Tibial nerve (tissue), 4 donors: Measurements from ENCODE around the gene HDHD5. TPM values are rescaled to one million over a fixed set of nuclear protein-coding genes. Genes with fewer than 3 reads are reported as not detected.

Experiments
- DNase-seq, 2 donors: peaks; one replicate each; pipeline ENCODE4 v3.0.0-alpha.2; 2019; ENCODE audit warnings: low spot score in 2 of 2
- H3K27ac ChIP-seq, 4 donors: fragments of 200-600 bp; sonication (generic) in 3 of 4; one replicate each; pipeline ENCODE4 v1.5.1; 2017 to 2019; ENCODE audit warnings: mild to moderate bottlenecking in 1 of 4
- H3K27me3 ChIP-seq, 2 donors: fragments of 200-600 bp; sonication (generic) in 1 of 2; one replicate each; pipeline versions ENCODE4 v1.5.1 to v1.6.0; 2017 to 2019
- H3K36me3 ChIP-seq, 3 donors: fragments of 200-600 bp; sonication (generic); one replicate each; pipeline ENCODE4 v1.5.1; 2018 to 2019
- H3K4me1 ChIP-seq, 4 donors: fragments of 200-600 bp; sonication (generic) in 3 of 4; one replicate each; pipeline ENCODE4 v1.5.1; 2017 to 2019
- H3K4me3 ChIP-seq, 4 donors: fragments of 200-600 bp; sonication (generic) in 3 of 4; one replicate each; pipeline ENCODE4 v1.5.1; 2017 to 2019; ENCODE audit warnings: mild to moderate bottlenecking in 1 of 4, moderate library complexity in 1 of 4
- H3K9me3 ChIP-seq, 4 donors: fragments of 200-600 bp; sonication (generic) in 3 of 4; one replicate each; pipeline ENCODE4 v1.5.1; 2017 to 2019
- EP300 ChIP-seq, 2 donors: sonication (generic); formaldehyde crosslinking; IDR thresholded peaks; one replicate each; pipeline ENCODE4 v1.6.1; 2017; ENCODE audit warnings: antibody characterized with exemption in 2 of 2, mild to moderate bottlenecking in 1 of 2
- POLR2A ChIP-seq, 2 donors: fragments of 450-650 bp; IDR thresholded peaks; one replicate each; pipeline ENCODE4 v1.6.1; 2017; ENCODE audit warnings: antibody characterized with exemption in 2 of 2, mild to moderate bottlenecking in 2 of 2, moderate library complexity in 2 of 2
- WGBS, 2 donors: methylation state at CpG; one replicate each; pipeline ENCODE4 v1.1.5; 2018; 5-methylcytosine and 5-hydroxymethylcytosine counted together
- total RNA-seq, 4 donors: library from RNA; depleted of rRNA; stranded (reverse); fragments of >200 nt; gene quantifications; one replicate each; pipeline ENCODE4 v1.1.0, GENCODE V29; 2016
- TF ChIP-seq, protein P1 (sequence below), 5 experiments: fragments of 200-600 bp in 3 of 5; fragments of 450-650 bp in 2 of 5; sonication (generic) in 3 of 5; IDR thresholded peaks; one replicate each; pipeline ENCODE4 v1.5.1; 2016 to 2019; ENCODE audit warnings: antibody characterized with exemption in 5 of 5, mild to moderate bottlenecking in 3 of 5, moderate library complexity in 2 of 5

HDHD5 gene
- total RNA-seq, 4 donors from 2014 or later = 34.7 to 51.3 (median 44.3) TPM

DNA sequence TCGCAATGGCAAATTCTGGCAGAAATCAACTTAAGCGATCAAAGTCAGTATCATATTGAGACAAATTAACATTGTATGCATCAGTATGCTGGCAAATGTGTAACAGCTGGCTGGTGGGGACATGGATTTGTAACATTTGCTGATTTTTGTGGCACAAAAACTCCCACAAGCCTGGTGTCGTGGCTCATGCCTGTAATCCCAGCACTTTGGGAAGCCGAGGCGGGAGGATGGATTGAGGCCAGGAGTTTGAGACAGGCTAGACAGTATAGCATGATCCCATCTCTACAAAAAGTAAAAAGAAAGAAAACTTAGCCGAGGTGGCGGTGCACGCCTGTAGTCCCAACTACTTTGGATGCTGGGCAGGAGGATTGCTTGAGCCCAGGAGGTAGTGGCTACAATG lies 17.6 kb upstream of the HDHD5 start:
- H3K4me3 ChIP-seq = no peak overlapping the region

DNA sequence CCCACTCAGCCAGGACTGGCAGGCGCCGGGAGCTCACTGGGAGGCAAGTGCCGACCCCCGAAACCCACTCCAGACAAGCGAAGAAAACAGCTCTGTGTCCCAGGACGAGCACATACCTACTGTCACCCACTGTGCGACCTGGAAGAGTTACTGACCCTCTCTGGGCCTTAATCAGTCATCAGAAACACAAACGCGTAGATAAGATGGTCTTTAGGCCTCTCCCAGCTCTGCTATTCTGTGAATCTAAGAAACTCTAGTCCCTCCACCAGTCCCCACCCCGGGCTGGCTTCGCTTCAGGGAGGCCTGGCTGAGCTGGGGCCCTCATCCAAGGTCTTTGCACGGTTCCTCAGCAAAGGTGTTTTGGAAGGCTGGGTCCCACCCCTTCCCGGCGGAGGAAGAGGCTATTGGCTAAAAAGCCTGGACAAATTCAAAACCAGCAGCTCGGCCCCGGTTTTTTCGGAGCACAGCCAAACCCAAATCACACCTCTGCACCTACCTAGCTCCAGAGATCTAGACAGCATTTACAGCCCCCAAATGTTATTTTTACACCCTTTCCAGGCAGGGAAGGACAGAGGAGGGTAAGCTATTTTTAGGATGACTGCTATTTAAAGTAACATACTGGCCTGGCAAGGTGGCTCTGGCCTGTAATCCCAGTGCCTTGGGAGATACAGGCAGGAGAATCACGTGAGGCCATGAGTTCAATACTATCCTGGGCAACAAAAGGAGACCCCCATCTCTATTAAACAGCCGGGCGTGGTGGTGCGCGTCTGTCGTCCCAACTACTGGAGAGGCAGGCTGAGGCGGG lies 13.2 kb upstream of the HDHD5 start:
- no peak for DNase-seq

More for the DNA sequence above, 17.6 kb upstream of the HDHD5 start:
- TF ChIP-seq POLR2A (IDR thresholded peaks at IDR 0.05) (no peak), EP300 (IDR thresholded peaks at IDR 0.05) (no peak)
- TF ChIP-seq, protein P1, sequence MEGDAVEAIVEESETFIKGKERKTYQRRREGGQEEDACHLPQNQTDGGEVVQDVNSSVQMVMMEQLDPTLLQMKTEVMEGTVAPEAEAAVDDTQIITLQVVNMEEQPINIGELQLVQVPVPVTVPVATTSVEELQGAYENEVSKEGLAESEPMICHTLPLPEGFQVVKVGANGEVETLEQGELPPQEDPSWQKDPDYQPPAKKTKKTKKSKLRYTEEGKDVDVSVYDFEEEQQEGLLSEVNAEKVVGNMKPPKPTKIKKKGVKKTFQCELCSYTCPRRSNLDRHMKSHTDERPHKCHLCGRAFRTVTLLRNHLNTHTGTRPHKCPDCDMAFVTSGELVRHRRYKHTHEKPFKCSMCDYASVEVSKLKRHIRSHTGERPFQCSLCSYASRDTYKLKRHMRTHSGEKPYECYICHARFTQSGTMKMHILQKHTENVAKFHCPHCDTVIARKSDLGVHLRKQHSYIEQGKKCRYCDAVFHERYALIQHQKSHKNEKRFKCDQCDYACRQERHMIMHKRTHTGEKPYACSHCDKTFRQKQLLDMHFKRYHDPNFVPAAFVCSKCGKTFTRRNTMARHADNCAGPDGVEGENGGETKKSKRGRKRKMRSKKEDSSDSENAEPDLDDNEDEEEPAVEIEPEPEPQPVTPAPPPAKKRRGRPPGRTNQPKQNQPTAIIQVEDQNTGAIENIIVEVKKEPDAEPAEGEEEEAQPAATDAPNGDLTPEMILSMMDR (IDR thresholded peaks at IDR 0.05) = no peak
- DNase-seq = no peak
- no peaks in the 10 kb centered on the region for H3K27me3 ChIP-seq
- H3K36me3 ChIP-seq = peaks cover 0 to 27% (median 0%) of the 10 kb centered on the region in 3 donors
- peaks cover 0 to 10% (median 0%) of the 10 kb centered on the region in 4 donors for H3K4me1 ChIP-seq
- no peak overlapping the region for H3K27ac ChIP-seq
- H3K9me3 ChIP-seq = no peaks in the 10 kb centered on the region
- 93 to 96% methylated on average over 8 of the region's 8 CpGs for WGBS, 2 donors

DNA sequence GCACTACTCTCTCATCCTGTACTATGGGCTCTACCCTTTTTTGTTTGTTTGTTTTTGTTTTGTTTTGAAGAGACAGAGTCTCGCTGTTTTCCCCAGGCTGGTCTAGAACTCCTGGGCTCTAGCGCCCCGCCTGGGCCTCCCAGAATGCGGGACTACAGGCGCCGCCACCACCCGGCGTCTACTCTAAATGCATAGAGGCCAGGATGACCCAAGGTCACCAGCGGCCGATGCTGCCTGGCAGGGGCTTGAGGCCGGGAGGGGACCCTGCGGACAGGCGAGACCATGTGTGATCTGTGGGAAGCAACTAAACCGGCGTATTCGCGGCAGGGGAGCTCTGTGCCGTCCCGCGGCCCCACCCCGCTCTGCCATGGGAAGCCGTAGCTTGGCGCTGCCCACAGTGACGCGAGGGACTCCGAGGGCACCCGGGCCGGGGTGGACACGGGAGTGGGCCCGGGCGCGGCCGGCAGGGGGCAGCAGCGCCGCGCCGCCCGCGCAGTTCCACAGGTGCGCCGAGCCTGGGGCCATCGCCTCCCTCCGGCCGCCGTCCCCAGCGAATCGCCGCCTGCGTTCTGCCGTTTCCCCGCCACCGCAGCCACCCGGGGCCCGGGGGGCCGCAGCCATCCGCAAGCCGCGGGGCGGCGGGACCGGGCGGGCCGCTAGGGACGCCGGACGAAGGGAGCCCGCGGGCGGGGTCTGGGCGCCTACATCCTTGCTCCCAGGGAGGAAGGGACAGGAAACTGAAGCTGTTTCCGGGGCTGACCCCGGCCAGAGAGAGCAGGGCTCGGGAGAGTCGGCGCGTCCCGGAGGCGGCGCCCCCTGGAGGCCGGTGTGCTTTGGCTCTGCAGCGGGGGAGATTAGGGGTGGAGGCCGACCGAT lies 12.3 kb upstream of the HDHD5 start:
- Histone ChIP-seq H3K27me3 (no peaks in the 10 kb centered on the region), H3K4me3 (peak overlapping the region; percentile 57 to 75 (median 64)), H3K36me3 (no peaks in the 10 kb centered on the region), H3K4me1 (peaks cover 0 to 26% (median 2%) of the 10 kb centered on the region in 4 donors), H3K27ac (peak overlapping the region; percentile 85 to 96 (median 90)), H3K9me3 (no peaks in the 10 kb centered on the region)
- TF ChIP-seq, protein P1 (IDR thresholded peaks at IDR 0.05) = peak; percentile 77 to 99 (median 96)
- TF ChIP-seq POLR2A (IDR thresholded peaks at IDR 0.05) (peak in 1 of 2 donors; percentile 38), EP300 (IDR thresholded peaks at IDR 0.05) (peak in 1 of 2 donors; percentile 39)
- WGBS, 2 donors = 3% methylated on average over 32 to 44 of the region's 83 CpGs
- peak; percentile 54 to 67 for DNase-seq

More for the DNA sequence above, 13.2 kb upstream of the HDHD5 start:
- WGBS, 2 donors = 53 to 58% methylated on average over 24 of the region's 24 CpGs
- TF ChIP-seq EP300 (IDR thresholded peaks at IDR 0.05) = no peak
- TF ChIP-seq, protein P1 (IDR thresholded peaks at IDR 0.05) = no peak
- no peak for TF ChIP-seq POLR2A (IDR thresholded peaks at IDR 0.05)
- H3K27me3 ChIP-seq = no peaks in the 10 kb centered on the region
- H3K4me3 ChIP-seq = peak overlapping the region; percentile 57 to 75 (median 64)
- H3K9me3 ChIP-seq = no peaks in the 10 kb centered on the region
- no peaks in the 10 kb centered on the region for H3K36me3 ChIP-seq
- H3K4me1 ChIP-seq = peaks cover 0 to 25% (median 1%) of the 10 kb centered on the region in 4 donors
- peak overlapping the region; percentile 85 to 96 (median 90) for H3K27ac ChIP-seq

DNA sequence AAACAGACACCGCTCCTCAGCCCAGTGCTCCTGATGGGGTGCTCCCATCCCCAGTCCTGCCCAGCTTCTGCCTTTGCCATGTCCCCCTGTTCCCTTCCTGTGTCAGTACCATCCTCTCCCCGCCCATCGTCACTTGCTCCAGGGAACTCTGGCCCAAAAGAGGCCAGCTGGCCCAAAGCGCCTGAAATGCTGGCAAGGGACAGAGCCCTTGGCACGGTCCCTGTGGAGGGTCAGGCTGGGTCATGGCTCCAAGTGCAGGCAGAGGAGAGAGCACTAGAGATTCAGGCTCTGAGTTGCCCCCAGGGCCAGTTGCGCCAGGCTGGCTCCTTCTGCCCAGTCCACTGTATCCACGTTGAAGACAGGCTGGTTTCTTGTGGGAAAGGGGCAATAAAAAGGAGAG lies 8.4 kb upstream of the HDHD5 start:
- H3K27me3 ChIP-seq = no peaks in the 10 kb centered on the region
- H3K4me1 ChIP-seq = peaks cover 0 to 24% (median 2%) of the 10 kb centered on the region in 4 donors
- WGBS, 2 donors = 45 to 48% methylated on average over 7 of the region's 7 CpGs
- H3K27ac ChIP-seq = no peak overlapping the region
- TF ChIP-seq, protein P1 (IDR thresholded peaks at IDR 0.05) = no peak
- H3K9me3 ChIP-seq = no peaks in the 10 kb centered on the region
- H3K4me3 ChIP-seq = no peak overlapping the region
- DNase-seq = no peak
- no peaks in the 10 kb centered on the region for H3K36me3 ChIP-seq
